Ammon's horn (tissue), 1 donor: ENCODE results near the gene SAMSN1.
A peak's percentile ranks its signal among the peaks of the same experiment; 100 is the strongest.

Source experiments
- DNase-seq: peaks from one replicate; pipeline ENCODE4 v3.0.0-alpha.2; 2016; ENCODE audit warnings: low spot score

The SAMSN1 gene

DNA sequence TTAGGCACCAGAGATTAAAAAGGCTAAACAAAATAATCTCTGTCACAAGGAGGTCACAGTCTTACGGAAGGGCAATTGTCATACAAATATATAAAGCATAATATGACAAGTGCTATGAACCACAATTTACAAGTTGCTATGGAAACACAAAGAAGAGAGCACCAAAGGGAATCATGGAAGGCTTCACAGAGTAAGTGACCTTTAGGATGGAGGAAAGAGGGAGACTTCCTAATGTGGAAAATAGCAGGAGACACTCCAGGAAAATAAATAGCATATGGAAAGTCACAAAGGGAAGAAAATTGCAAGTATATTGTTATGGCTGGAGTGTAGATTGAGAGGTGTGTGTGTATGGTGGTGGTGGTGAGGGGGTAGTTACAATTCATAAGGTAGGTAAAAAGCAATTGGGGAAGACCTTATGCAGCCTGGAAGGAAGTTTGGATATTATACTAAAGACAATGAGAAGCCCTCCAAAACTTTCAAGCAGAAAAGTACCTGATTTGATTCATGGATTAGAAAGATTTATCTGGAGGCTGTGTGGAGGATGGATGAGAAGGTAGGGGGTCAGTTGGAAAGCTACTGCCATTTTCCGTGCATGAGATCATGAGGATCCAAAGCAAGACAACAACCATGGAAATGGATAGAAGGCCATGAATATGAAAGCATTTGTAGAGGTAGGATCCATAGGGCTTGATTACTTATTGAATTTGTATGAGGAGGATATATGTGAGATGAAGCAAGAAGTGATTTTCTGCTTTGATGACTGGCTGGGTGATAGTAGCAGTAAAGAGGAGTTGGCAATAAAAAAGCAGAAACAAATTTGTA is 61.7 kb downstream of the SAMSN1 start:
- DNase-seq: no peak

DNA sequence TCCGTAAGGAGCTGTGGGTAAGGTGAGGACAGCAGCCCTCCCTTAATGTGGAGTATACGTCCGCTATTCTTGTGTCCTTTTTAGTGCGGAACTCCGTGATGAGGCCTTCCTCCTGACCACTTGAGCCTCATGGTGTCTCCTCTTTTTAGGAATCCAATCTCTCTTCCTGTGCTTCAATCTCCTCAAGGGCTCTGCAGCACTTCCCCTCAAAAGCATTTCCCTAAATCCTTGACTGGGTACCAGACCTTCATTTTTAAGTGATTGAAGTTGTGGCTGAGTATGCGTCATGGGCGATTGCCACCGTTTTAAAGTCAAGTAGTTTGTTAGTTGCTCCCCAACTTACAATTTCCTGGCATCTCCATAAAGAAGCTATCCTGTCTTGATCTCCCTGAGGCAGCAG is 62.8 kb downstream of the SAMSN1 start:
- no peak for DNase-seq

DNA sequence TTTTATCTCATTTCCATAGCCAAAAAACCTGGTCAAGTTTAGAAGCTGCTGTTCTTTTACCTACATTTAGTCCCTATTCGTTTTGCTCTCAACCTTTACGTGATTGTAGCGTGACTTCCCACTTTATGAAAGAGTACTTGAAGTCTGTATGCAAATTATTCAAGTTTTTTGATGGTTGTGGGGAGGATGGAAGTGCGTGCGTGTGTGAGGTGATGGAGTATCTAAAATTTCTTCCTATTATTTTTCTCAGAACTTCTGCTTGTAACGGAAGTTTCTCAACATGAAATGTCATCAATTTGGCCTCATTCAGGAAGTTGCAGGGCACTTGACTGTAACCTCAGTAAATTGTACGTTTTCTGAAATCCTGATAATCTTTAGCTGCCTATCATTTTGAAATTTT is 64.0 kb downstream of the SAMSN1 start:
- no peak for DNase-seq

DNA sequence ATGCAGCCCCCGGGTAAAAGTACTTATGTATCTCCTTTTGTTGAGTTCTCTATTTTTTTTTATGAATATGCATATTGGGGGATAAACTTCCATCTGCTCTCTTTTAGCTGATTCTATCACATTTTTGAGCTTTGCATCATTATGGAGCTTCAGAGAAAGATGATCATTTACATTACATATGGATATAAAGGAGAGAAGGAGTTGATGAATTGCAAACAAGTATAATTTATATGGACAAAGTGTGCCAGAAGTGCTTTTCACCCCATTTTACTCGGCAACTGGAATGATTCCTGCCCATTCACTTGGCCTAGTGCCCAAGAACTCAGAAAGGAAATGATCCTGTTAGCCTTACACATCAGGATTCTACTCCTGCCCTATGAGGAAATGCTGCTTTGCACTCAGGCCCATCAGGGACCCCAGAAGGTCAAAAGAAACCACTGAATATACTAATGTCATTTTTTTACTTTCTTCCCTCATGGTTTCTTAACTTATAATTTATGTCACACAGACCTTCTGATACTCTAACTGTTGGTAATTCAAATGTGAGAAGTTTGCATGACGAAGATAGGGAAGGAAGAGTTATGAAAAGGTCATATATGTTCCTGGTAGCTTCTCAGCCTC is 65.6 kb downstream of the SAMSN1 start:
- DNase-seq: peak; percentile 7

DNA sequence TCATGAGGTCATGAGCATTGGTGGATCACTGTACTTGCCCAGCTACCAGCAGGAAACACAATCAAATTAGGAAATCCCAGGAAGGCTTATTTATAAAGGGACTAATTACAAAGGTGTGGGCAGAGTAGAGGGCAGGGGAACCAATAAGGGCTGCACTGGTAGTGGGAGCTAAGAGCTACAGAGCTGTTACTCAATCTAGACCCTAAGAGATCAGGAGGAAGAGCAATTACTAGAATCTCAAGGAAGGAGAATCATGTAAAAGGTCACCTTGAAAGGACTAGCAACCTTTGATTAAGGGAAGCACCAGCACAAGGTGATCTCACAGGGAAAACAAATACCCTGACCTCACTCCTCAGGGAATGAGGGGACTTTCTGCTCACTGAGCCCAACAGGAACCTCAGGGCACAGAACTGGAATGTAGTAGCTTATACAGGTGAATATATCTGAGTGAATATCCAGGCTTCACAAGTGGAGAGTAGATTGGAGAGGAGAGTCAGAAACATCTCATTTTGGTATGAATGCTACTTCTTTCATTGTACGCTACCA is 66.8 kb downstream of the SAMSN1 start:
- DNase-seq: no peak

DNA sequence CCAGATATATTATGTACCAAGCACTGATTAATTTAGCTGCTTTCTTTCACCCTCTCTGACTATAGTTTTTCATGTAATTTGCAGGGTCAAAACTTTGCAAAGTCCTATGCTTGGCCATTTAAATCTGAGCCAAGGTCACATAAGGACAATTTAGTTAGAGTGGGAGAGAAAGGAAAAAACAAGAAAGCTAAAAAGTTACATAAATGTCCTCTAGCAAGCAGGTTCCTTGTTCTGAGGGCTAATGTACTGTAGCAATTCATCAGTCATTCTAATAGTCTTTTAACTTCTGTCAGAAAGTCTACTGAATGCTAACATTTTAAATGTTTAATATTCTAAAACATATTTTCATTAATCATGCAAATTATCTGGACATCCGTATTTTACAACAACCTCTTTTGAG is 68.3 kb downstream of the SAMSN1 start:
- no peak for DNase-seq

DNA sequence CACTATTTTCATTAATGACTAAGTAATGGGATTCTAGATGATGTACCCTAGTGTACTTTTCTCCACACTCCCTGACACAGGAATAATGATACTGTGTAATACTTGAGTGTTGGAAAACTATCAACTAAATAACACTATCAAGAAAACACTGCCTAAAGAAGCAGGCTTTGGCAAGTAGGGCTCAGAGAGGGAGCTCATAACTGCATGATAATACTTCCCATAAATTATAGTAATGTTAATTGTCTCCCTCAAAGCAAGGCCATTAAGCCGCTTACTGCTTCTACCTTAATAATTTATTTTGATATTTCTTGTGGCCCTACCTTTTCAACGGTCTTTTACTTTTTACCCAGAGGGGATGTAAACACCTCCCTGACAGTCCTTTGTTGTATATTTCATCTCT is 69.0 kb downstream of the SAMSN1 start:
- DNase-seq: no peak

DNA sequence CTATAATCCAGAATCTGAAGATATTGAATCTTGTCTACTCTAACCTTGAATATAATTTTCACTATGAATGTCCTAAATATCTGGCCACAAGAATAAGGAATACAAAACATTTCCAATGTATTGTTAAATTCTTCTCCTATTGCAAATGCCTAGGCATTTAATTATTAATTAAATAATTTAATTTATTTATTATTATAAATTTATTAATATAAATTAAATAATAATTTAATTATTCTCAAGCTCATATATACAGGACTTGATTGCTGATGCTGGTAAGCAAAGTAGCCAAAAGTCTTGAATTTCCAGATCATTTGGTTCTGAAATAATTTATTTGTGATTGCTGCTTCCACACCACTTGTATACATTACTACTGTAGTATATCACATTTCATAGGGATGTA is 71.1 kb downstream of the SAMSN1 start:
- no peak for DNase-seq

DNA sequence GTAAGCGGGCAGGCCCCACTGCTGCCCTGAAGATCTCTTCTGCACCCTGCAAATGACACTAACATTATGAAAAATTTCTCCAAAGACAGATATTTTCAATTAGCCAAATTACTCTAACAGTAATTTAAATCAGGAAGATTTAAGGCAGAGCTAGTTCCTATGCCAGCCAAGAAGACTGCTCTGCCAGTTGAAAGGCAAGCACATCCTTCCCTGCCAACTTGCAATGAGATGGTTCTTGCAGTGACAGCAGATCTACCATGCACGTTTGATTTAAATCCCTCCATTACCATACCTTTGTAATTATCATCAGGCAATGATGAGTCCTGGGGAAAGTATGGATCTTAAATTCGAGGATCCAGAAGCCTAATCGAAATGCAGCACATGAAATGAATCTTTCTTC is 76.5 kb downstream of the SAMSN1 start:
- DNase-seq: no peak

DNA sequence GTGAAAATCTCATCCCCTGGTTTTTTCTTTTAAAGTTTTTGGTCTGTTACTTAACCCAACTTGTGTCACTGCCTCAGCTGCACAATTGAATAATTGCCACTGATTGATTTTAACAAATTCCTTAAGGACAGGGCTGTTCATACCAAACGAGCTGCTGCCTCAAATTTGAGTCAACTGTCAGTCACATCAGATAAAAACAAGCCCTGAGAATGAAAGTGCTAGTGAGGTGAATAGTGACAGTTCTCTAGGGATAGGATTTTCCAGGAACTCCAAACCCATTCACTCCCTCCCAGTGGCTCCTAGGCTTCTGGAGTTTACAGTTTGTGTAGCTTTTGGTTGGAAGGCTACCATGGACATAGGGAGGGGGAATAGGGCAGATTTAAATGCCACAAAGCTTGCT is 79.4 kb downstream of the SAMSN1 start:
- DNase-seq: no peak

DNA sequence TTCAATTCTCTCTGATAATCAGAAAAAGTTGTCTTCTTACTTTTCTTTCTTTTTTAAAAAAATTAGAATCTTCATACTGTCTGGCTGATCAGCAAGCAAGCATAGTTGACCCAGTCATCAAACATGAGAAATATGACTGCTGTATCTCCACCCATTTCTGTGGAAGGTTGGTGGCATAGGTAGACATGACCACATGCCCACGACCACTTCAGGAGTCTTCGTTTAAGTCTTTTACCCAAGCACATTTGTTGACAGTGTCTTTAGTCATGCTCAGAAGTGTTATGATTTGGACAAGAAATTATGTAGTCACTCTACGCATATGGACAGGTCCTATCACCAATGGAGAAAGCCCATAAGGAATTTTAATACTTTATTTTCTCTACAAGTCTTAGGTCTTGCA is 88.4 kb downstream of the SAMSN1 start:
- no peak for DNase-seq

DNA sequence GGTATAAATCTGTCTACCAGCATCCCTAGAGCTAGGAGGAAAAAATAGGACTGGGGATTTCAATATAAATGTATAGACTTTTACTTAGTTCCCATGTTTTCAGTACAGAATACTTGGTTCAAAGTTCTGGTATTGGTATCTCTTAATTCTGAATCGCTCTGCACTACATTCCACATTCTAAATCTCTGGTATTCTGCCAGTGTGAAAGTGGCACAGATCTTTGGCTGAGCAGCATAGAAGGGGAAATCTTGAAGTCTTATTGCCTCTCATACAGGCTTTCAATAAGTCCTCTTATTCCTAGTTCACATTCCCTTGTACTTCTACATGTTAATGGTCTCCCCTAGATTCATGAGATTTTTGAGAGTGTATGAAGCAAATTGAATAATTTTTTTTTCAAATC is 89.2 kb downstream of the SAMSN1 start:
- no peak for DNase-seq

DNA sequence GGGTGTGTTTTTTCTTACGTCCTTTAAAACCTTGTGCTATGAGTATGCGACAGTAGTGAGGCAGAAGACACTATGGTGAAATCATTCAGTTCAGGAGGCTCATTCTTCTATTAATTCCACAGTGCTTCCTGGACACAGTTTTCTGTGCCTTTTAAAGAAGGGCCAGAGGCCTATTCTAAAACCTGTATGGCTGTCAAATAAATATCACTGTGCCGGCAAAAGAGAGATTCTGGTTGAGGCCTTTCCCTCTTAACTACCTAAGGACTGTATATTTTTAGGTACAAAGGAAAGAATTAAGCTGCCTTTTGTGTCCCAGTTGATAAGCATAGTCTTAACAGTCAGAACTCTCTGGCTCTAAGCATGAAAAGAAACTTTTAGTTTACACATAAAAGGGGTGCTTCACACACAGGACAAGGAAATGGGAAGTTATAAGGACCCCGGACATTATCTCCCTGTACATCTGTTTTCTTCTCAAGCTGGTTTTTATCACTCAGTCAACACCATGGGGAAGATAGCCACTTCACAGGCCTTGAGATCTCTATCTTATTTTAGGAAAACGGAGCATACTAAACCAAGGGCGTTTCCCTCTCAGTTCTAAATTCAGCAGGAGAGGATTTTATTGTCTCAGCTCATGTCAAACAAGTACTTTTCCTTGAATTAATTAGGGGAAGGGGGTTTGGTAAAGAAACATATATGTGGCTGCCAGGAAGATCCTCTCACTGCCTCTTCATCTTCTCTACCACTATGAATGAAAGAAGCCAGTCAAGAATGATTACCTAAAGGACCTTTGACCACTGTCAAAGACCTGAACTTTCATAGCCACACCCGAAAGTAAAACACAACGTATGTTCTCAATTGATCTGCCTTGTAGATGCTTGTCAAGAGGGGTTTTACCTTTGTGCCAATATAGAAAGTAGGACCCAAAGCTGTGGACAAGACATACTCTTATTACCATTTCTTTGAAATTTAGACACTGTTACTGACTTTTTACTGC is 91.8 kb downstream of the SAMSN1 start:
- DNase-seq: no peak

DNA sequence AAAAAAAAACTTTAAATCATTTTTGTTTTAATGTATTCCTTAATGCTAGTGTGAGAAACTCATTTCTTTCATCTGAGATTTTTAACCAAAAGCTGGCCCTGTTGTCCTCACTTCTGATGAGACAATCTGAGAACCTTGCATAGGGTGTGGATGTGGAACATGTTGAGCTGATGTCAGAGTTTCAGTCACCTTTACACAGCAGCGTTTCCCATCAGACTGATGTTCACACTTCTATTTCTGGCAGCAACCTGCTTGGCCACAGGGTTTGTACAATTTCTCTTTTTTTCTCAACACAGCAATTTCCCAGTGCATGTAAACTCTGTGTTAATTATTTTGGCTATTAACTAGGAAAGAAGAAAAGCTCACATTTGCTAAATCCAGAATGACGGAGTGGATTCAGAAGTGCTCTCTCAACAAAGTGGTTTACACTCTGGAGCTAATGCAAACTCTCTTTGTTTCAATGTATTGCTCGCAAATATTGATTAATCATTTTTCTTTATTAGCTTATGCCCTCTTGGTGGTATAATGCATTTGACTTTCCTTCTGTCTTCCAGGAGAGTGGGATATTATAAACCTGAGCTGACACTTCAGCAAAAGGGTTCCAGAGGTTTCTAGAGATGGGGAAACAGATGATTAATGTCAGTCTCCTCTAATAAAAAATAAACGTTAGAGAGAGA is 92.6 kb downstream of the SAMSN1 start:
- no peak for DNase-seq

DNA sequence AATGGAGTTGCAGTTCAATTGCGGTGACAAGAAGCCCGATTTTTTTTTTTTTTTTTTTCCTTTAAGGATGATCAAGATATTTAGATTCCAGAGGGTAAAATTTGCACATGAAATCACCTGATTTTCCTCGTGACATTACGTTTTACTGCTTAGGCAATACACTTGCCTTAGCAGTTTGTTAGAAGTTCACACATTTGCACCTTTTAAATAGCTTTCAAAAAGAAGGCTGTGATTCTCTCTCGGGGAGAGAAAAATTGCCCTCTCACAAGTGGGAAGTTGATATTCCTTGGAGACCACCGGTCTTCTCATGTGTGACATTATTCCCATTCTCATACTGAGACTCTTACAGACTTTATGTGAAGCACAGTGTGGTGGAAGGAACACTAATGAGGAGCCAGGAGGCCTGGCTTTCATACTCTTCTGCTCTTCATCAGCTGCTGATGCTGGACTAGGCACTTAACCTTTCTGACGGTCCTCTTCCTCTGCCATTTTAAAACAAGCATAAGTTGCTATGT is 93.3 kb downstream of the SAMSN1 start:
- no peak for DNase-seq

DNA sequence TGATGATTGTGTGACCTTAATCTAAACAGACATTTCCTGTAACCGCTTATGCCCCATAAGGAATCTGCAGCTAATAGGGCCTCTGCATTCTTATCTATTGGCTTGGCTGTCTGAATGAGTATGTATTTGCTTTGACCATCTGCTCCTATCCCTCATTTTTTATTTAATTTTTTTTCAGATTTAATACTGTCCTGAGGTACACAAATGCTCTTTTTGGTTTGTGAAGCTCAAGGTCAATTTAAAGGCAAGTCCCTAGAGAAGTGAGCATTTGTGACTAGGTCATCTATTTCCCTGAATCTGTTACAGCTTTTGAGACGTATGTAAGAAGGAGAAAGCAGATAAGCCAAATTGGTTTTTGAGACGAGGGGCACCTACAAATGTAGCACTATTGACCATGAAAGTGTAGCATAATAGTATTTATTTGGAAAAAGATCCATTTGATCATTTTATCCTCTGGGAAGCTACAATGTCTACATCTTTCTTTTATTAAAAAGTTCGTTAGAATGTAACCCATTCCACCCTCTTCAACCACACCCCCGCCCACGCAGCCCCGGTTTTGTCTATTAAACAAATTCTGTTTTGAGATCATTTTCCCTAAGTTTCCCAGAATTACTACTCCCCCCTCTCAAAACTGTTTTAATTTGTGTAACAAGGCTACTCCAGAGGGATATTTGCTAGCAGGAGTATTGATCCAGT is 93.9 kb downstream of the SAMSN1 start:
- DNase-seq: no peak

DNA sequence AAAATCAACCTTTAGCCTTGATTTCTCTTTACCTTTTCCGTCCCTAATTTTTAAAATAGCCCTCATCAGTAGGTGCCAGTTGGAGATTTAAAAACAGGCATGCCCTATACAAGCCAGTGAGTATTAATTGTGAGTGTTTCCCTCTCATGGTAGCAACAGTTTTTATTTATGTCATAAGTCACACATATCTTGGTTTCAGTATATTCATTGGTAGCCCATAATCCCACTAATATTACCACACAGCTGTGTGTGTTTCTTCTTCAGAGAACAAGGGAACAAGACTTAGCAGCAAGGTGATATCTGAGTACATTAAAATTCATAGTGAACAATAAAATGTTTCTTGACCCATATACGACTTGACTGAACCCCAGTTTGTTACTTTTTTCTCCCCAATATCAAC is 94.6 kb downstream of the SAMSN1 start:
- no peak for DNase-seq

DNA sequence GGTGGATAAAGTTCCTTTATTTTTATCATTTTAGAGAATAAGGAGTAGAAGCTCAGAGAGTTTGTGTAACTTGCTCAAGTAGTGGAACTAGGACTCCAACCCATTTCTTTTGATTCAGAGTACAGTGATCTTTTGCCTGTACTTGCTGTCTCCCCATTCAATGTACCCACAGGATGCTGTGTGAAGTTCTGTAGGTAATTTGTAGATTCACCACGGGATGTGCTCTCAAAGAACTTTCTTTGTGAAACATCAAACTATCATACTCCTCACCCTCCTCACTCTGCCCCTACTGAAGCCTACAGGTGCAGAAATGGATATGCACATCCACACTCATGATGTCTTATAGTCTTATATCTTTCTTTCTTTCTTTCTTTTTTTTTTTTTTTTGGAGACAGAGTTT is 97.3 kb downstream of the SAMSN1 start:
- no peak for DNase-seq

DNA sequence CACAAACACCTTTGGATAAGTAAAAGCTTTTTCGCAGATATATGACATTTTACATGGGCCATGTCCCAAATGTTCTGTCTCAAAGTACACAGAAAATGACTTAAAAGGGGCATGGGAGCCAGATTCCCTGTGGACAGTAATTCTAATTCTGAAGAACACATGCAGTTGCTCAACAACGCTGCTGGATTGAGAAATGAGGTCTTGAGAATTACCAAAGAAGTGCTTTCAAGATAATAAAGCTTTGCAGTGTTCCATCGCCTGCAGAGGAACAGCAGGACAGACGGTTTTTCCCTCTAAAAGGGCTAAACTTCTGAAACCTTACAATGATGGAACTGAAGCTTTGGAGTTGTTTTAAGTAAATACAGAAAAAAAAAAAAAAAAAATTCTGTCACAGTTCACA is 107.9 kb downstream of the SAMSN1 start:
- no peak for DNase-seq

DNA sequence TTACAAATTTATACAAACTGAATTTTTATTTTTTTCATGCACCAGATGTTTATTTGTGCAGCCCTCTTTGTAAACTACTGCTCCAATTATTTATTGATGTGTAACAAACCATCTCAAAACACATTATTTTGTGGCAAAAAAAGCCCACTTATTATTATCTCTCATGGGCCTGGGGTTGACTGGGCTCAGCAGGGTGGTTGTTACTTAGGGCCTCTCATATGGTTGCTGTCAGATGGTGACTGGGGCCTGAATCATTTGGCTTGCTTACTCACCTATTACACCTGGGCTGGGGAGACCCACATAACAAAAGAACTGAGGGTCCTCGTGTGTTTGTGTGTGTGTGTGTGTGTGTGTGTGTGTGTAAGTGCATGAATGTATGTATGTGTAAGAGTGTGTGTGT is 110.7 kb downstream of the SAMSN1 start:
- DNase-seq: no peak
